ENCODE results near the gene PRR11. TPM values are rescaled to one million over a fixed set of nuclear protein-coding genes. Genes with fewer than 3 reads are reported as not detected.

The PRR11 gene
- total and polyA plus RNA-seq, 2 of the 8 experiments (the other 6 are each of a cell fraction or from before 2014, with no cell fraction given): 32.7 to 83.0 TPM

GRCh38 chr17:59221159-59221847 is 65.8 kb downstream of the PRR11 start:
- no peak for FAIRE-seq
- H2BK5ac ChIP-seq (ENCODE audit: low read depth, low read length): 0 out of 2 replicates have a peak overlapping the region, but pooled peaks have one; percentile 68
- peak overlapping the region; percentile 87; the same call in 1 of the 2 replicates for H3K18ac ChIP-seq (ENCODE audit: extremely low read depth, low read length)
- no peak overlapping the region for H3K56ac ChIP-seq (replicated peaks; ENCODE audit: insufficient read length, low read depth, low read length)
- no peaks in the 10 kb centered on the region for H3K79me2 ChIP-seq (ENCODE audit: control insufficient read depth in 1 of 2, insufficient read depth in 2 of 2, low read length in 2 of 2)
- ChIA-PET CTCF (ENCODE audit: partially characterized antibody) (interaction anchor here (0.6 to 1.2 kb wide), 4 partner anchors 18 to 221 kb away, joined by 3 to 4 read pairs (median 4); no protein-coding TSS in a partner anchor), POLR2A (ENCODE audit: partially characterized antibody) (interaction anchor here (0.7 to 2.0 kb wide), 2 partner anchors 11 to 186 kb away, joined by 4 to 16 read pairs; partner anchors contain the start of gene SMG8)
- H3K4me1 ChIP-seq (replicated peaks in 1 of 4; ENCODE audit: control insufficient read depth in 3 of 4, insufficient read depth in 4 of 4, low read length in 3 of 4): no peaks in the 10 kb centered on the region; a peak in 2 of 7 replicates
- H3K36me3 ChIP-seq (ENCODE audit: control insufficient read depth in 2 of 4, insufficient read depth in 4 of 4, low read length in 3 of 4): no peaks in the 10 kb centered on the region
- peak overlapping the region; percentile 98 for H2AFZ ChIP-seq (ENCODE audit: low read length)
- peaks cover 7% of the 10 kb centered on the region; the same call in 1 of the 2 replicates for H3K23me2 ChIP-seq (ENCODE audit: low read depth, low read length)
- no peak overlapping the region for H4K5ac ChIP-seq (ENCODE audit: insufficient read length, low read depth, low read length)
- H4K20me1 ChIP-seq (replicated peaks in 1 of 2; ENCODE audit: control insufficient read depth in 1 of 2, insufficient read depth in 2 of 2, low read length in 2 of 2): no peaks in the 10 kb centered on the region
- H2BK20ac ChIP-seq (ENCODE audit: low read length): no peak overlapping the region
- H3K14ac ChIP-seq (ENCODE audit: insufficient read length): no peak overlapping the region
- peak overlapping the region; percentile 69 to 94 (median 93) for H3K4me3 ChIP-seq (ENCODE audit: extremely low read depth in 1 of 4, insufficient read depth in 2 of 4, low read depth in 3 of 4, low read length in 4 of 4)
- no peak overlapping the region for H4K91ac ChIP-seq (replicated peaks; ENCODE audit: insufficient read length, low read length)
- peak overlapping the region; percentile 64 to 95 for H3K4me2 ChIP-seq (ENCODE audit: insufficient read depth in 1 of 2, low read depth in 2 of 2, low read length in 2 of 2)
- no peak for DNase-seq (ENCODE audit: low read depth in 1 of 2, low spot score in 2 of 2)
- peak overlapping the region; percentile 36 to 79 (median 73) for H3K9ac ChIP-seq (replicated peaks in 1 of 4; ENCODE audit: extremely low read depth in 1 of 4, low read depth in 3 of 4, low read length in 3 of 4)
- H3K23ac ChIP-seq (ENCODE audit: insufficient read length): no peak overlapping the region
- no peak overlapping the region for H3K27ac ChIP-seq (ENCODE audit: low read depth, low read length)
- TF ChIP-seq FOSL1 (IDR thresholded peaks at IDR 0.05; ENCODE audit: insufficient read depth, low read depth, low read length) (no peak), SRF (IDR thresholded peaks at IDR 0.05; ENCODE audit: low read depth, low read length) (no peak), TAF1 (IDR thresholded peaks at IDR 0.05; ENCODE audit: low read depth, low read length) (0 out of 2 replicates have a peak, but pooled peaks have one; percentile 14), CBX5 (IDR thresholded peaks at IDR 0.05; ENCODE audit: low read depth, low read length) (no peak), BACH1 (IDR thresholded peaks at IDR 0.05; ENCODE audit: low read length) (no peak), KDM1A (IDR thresholded peaks at IDR 0.05; ENCODE audit: borderline replicate concordance, low read length) (no peak), NRF1 (IDR thresholded peaks at IDR 0.05; ENCODE audit: low read depth, low read length) (no peak), TBP (IDR thresholded peaks at IDR 0.05; ENCODE audit: low read depth, low read length) (no peak), MAX (IDR thresholded peaks at IDR 0.05) (0 out of 2 replicates have a peak, but pooled peaks have one; percentile 2)
- H3K4ac ChIP-seq (replicated peaks; ENCODE audit: insufficient read length, low read depth, low read length): no peak overlapping the region
- H2AK5ac ChIP-seq (ENCODE audit: low read depth, low read length): no peak overlapping the region
- H3K9me3 ChIP-seq (ENCODE audit: insufficient read depth in 2 of 2, low read depth in 1 of 2, low read length in 1 of 2): no peaks in the 10 kb centered on the region
- H2BK12ac ChIP-seq (ENCODE audit: low read depth, low read length): no peak overlapping the region
- H3K27me3 ChIP-seq (replicated peaks in 1 of 4; ENCODE audit: control insufficient read depth in 3 of 4, extremely low read depth in 1 of 4, insufficient read depth in 3 of 4, low read length in 3 of 4): no peaks in the 10 kb centered on the region
- 11% methylated on average over 17 of the region's 17 CpGs; no CpG with 5 or more reads in 1 of the 2 experiments for WGBS, 2 experiments (ENCODE audit: extremely low coverage in 1 of 2, insufficient coverage in 1 of 2, insufficient read length in 1 of 2, insufficient replicate concordance in 2 of 2, low coverage in 1 of 2, low lambda C conversion rate in 2 of 2, missing lambda C conversion rate in 1 of 2)
- no peaks in the 10 kb centered on the region for H3K79me1 ChIP-seq (ENCODE audit: low read depth, low read length)
- no peak overlapping the region for H2BK120ac ChIP-seq (replicated peaks; ENCODE audit: low read depth, low read length)
- H2BK15ac ChIP-seq (ENCODE audit: low read length): no peak overlapping the region
- H4K8ac ChIP-seq (ENCODE audit: extremely low read depth, insufficient read depth, low read length): peak overlapping the region; percentile 74; the same call in 1 of the 2 replicates

All from H1 (cell line).